HG03064 (cell line): ENCODE results near the gene MS4A13.
"Not testable (repeated sequence)": the region's sequence is repeated elsewhere in the genome, so short reads cannot be mapped to it uniquely, and the experiment has no call there.

Source experiments
- ATAC-seq: cut with Tn5 transposase; IDR thresholded peaks from one replicate; pipeline ENCODE4 v1.9.1; 2021; ENCODE audit warnings: low read depth; ENCODE audit not compliant: unreplicated experiment

MS4A13 gene, protein sequence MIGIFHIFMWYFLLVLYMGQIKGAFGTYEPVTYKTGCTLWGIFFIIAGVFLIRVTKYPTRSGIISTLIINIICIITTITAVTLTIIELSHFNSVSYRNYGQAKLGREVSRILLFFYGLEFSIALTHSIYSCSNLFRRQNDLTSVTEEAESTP

DNA sequence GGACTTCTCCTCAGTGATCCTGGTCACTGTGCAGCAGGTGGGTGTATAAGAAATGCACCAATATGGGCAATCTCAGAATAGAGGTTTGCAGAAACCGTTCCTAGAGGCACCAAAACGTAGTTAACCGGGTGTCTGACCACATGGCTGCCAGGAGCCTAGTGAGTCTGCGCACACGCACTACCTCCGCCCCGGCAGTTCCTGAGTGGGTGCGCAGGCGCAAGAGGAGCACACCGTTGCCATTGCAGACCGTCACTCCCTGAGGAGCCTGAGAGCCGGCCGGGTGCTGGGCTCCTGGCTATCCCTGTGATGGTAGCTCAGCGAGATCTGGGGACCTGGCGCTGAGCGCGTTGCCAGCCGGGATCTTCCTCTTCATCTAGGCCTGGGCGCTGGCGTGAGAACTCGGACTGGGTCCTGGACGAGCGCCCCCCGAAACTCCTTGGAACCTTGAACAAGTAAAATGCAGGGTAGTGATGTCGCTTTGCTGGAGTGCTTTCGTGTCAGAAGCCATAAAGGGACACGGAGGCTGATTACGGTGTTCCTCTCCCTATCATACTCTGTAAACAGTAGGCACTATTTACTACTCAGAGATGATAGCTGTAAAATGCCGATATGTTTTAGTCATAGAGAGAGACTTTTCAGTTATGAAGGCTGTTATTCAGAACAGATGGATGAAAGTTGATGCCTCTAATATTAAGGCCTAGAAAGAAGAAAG lies at the start of gene MS4A13:
Gene MS4A13, plus strand, starts transcription at position 249 of the 712 bp plus-strand sequence. CDS start 2,692 bp downstream, outside the sequence.
- ATAC-seq, result no peak

DNA sequence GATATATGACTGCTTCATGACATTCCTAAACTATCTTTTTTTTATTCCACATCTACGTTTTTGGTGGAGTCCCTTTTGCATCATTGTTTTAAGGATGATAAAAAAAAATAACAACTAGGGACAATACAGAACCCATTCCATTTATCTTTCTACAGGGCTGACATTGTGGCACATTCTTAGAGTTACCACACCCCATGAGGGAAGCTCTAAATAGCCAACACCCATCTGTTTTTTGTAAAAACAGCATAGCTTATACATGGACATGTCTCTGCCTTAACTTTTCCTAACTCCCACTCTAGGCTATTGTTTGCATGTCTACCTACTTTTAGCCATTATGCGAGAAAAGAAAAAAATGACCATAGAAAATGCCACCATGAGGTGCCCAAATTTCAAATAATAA lies 46.4 kb upstream of the MS4A13 start:
- no peak for ATAC-seq

DNA sequence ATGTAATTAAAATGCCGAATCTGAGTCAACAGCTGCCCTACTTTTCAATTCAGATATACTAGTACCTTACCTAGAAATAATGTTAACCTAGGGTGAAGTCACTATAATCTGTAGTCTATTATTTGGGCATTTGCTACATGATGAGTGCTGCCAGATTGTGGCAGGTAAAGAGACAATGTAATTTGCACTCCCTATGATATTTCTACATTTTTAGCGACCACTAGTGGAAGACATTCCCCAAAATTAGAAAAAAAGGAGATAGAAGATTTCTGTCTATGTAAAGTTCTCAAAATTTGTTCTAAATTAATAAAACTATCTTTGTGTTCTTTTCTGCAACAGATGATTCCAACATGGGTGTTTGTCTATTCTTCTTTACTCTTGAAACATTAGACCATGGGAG lies 45.5 kb upstream of the MS4A13 start:
- no peak for ATAC-seq

- peak; percentile 62 for ATAC-seq
These were observed 38.2 kb upstream of the MS4A13 start for GRCh38 chr11:60477035-60477445.

GRCh38 chr11:60482361-60482760 lies 32.8 kb upstream of the MS4A13 start:
- no peak for ATAC-seq

GRCh38 chr11:60485987-60486386 lies 29.2 kb upstream of the MS4A13 start:
- ATAC-seq, result peak; percentile 92

DNA sequence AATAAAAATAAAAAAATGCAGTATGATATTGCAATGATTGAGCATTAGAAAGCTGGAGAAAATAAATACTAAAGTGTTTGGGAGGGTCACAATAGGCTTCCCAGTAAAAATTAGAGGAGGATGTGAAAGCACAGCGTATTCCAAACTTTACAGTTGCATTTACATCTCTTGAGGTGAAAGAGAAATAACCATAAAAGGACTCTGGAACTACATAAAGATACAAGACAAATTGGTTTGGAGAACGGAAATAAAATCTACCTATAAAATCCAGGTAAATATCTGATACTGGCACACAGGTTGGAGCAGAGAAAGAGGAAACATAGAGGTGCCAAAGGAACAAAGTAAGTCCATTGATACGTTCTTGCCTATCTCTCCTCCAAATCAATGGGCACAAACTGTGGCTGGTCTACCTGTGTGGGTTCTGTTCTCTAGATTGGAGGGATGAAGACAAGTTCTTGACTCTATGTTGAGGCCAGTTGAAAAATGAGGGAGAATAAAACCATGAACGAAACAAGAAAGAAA lies 22.6 kb upstream of the MS4A13 start, which contains the start of gene MS4A12:
Gene MS4A12, plus strand, starts transcription at position 291 of the 522 bp plus-strand sequence. CDS start 4,541 bp downstream, outside the sequence.
- ATAC-seq, result no peak

DNA sequence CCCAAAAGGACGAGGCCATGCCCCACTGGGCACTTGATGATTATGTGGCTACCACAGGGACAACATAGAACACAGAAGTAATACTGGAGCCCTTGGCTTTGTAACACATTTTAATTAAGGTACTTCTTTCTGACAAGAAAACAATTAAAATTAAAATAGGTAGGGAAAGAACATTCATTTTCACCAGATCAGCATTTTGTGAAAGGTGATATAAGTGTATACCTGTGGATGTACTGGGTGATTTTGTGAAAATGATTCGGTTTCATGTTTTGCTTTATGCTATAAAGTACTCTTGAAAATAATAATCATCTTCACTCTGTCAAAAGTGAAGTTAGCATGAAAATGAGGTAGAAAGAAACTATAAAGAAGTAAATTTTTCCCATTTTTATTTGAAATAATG lies 21.7 kb upstream of the MS4A13 start:
- ATAC-seq, result no peak

GRCh38 chr11:60498399-60498798 lies 16.8 kb upstream of the MS4A13 start:
- ATAC-seq, result peak; percentile 23

- ATAC-seq, result peak; percentile 85
These were observed 16.3 kb upstream of the MS4A13 start for GRCh38 chr11:60498853-60499252.

- no peak for ATAC-seq
These were observed 14.8 kb upstream of the MS4A13 start for GRCh38 chr11:60500276-60500910.

DNA sequence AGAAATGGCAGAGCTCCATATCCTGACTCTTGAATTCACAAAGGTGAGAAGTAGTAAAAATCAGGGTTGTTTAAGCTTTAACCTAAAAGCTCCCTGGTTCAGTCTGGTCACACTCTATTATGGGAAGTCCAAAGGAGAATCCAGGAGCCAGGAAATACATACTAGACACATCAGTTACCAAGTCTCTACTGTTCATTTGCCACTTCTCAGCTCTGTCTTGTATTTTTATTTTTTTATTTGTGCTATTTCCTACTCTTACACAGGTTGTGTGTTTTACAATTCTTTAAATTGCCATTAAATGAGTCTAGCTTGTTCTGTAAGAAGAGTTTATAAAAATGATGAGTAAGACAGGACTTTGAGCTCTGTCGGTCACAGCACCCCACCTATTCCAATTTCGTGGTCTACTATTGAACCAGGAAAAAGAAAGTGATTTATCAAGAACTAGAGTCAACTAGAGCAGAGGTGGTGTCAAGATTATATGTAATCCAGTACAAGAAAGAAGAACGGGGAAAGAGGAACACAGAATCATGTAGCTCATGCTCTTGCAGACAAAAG lies 12.9 kb upstream of the MS4A13 start:
- ATAC-seq, result no peak

- no peak for ATAC-seq
These were observed 10.8 kb upstream of the MS4A13 start for GRCh38 chr11:60504219-60504905.

- ATAC-seq, result not testable (repeated sequence)
These were observed 5.6 kb upstream of the MS4A13 start for GRCh38 chr11:60509609-60510008.

DNA sequence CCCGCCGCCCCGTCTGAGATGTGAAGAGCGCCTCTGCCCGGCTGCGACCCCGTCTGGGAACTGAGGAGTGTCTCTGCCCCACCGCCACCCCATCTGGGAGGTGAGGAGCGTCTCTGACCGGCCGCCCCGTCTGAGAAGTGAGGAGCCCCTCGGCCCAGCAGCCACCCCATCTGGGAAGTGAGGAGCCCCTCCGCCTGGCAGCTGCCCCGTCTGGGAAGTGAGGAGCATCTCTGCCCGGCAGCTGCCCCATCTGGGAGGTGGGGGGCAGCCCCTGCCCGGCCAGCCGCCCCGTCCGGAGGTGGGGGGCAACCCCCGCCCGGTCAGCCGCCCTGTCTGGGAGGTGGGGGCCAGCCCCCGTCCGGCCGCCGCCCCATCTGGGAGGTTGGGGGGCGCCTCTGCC lies 5.0 kb upstream of the MS4A13 start:
- ATAC-seq, result not testable (repeated sequence)

DNA sequence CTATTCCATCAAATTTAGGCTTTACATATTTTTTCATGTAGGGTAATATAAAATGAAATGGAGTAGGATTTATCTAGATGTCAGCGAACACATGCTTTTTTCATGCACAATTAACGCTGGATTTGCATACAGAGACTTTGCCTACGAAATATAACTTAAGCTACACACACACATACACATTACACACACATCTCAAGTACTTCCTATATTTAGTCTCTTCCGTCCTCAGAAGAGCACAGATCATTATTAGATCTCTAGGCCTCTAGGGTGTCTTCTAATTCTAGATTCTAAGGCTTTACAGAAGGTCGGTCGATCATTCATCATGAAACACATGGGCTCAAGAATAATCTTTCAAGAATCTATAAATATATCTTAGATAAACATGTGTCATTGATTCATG lies 3.8 kb upstream of the MS4A13 start:
- no peak for ATAC-seq

GRCh38 chr11:60512651-60513225 lies 2.5 kb upstream of the MS4A13 start:
- ATAC-seq, result no peak

DNA sequence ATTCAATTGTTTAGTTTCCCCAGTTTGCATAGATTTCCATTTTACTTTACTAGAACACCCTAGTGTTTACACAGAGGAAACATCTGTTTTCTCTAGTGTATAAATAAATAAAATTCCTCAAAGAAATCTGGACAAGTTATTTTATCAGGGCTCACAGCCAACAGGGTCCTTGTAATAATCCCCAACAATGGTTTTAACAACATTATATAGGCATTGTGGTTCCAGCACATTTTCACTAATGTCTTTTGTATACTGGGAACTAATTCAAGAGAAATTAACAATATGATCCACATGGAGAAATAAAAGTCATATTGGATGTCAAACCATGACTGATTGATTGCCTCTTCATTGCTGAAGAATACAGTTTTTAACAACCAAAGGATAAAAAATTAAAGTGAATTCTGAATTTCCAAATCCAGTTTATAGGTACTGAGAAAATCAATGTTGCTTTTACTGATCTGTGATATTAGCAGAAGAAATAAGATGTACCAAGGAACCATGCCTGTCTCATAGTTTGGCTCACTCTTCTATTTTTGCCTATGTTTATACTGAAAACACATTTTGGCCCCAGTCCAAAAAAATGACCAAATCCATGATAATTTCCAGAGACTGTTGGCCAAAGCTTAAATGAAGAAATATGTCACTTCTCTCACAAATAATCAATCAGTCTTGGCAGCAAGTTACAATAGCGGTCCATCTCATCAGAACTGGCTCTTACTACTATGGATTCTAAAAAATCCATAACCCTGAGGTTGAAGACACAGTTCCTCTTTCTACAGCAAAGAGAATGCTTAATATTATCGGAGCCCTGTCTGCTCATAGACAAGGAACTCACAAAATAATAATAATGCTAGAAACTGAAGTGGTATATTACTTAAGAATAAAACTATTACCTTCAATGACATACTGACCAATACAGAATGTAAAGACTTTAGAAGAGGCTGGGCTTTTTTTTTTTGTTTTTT lies 1.4 kb upstream of the MS4A13 start:
- no peak for ATAC-seq

- ATAC-seq, result no peak
These were observed 13.3 kb downstream of the MS4A13 start for GRCh38 chr11:60528465-60528864.
